ENCODE results near the gene HSD17B1. TPM values are rescaled to one million over a fixed set of nuclear protein-coding genes. Genes with fewer than 3 reads are reported as not detected.
"Not testable (repeated sequence)": the region's sequence is repeated elsewhere in the genome, so short reads cannot be mapped to it uniquely, and the experiment has no call there.

HSD17B1 gene, protein sequence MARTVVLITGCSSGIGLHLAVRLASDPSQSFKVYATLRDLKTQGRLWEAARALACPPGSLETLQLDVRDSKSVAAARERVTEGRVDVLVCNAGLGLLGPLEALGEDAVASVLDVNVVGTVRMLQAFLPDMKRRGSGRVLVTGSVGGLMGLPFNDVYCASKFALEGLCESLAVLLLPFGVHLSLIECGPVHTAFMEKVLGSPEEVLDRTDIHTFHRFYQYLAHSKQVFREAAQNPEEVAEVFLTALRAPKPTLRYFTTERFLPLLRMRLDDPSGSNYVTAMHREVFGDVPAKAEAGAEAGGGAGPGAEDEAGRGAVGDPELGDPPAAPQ
- polyA plus RNA-seq, result 1 to 10 TPM; 2.0 to 2.7 (median 2.3) TPM
- long read RNA-seq, donor 1, result 0 reads
- long read RNA-seq, donor 2, result 0 reads
- long read RNA-seq, donor 3, result 0 reads
- long read RNA-seq, donor 4, result 0 reads
- long read RNA-seq, donor 5, result 0 reads
- long read RNA-seq, donor 6, result 0 reads
- long read RNA-seq, donor 7, result 0 reads
- long read RNA-seq, donor 8, result 0 reads
- long read RNA-seq, donor 9, result 0 reads
- long read RNA-seq, donor 10, full-length matches to known transcripts, result 1 of 1 reads
- long read RNA-seq, donor 10, partial matches to known transcripts, result 0 of 1 reads
- long read RNA-seq, donor 10, other reads (novel, unspliced or antisense), result 0 of 1 reads

DNA sequence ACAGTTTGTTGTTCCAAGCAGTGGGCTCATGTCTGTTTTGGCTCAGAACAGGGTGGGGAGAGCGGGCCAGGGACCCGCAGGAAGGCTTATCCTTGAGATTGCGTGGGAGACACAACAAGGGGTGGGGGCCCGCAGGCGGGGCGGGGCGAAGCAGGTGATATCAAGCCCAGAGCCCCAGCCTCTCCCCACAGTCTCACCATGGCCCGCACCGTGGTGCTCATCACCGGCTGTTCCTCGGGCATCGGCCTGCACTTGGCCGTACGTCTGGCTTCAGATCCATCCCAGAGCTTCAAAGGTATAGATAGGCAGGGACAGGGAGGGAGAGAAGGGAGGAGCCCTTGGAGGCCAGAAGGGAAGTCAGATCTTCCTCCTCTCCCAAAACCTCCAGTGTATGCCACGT lies at the start of gene HSD17B1:
Gene HSD17B1, plus strand, starts transcription at position 188 of the 400 bp plus-strand sequence. Its CDS starts 11 bp downstream, at position 199.
- not testable (repeated sequence) for H3K9me3 ChIP-seq (ENCODE audit: control insufficient read depth in 2 of 2, insufficient read depth in 1 of 2, low read depth in 1 of 2, low read length in 1 of 2)
- WGBS, 3 donors, result 88 to 93% (median 91%) methylated on average over 13 to 15 of the region's 15 CpGs

DNA sequence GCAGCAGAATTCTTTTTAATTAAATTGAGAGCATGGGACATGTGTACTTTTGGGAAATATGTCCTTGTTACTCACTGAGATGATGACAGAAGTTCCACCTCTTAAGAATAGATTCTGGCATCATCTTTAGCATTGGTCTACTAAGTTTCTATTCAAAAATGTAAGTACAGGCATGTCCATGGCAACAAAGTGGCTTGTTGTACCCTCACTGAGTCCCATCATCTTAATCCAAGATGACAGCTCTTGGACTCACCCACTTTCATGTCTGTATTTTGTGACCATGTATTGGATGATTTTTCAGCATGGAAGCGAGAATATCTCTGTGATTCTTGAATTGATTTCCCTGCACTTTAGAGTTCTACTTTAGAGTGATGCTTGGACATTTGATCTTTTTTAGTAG lies 49.8 kb upstream of the HSD17B1 start:
- WGBS, 3 donors, result 88 to 97% (median 93%) methylated on average over 1 of the region's 1 CpG
- Histone ChIP-seq H3K27me3 (ENCODE audit: control insufficient read depth in 3 of 3, insufficient read depth in 3 of 3, low read length in 3 of 3) (no peaks in the 10 kb centered on the region), H3K4me3 (ENCODE audit: low read depth in 1 of 3, low read length in 3 of 3) (no peak overlapping the region), H3K27ac (ENCODE audit: low read depth in 1 of 3, low read length in 2 of 3) (no peak overlapping the region), H3K9me3 (ENCODE audit: control insufficient read depth in 2 of 2, insufficient read depth in 1 of 2, low read depth in 1 of 2, low read length in 1 of 2) (no peaks in the 10 kb centered on the region), H3K4me1 (ENCODE audit: control insufficient read depth in 3 of 3, insufficient read depth in 2 of 3, low read depth in 1 of 3, low read length in 2 of 3) (no peaks in the 10 kb centered on the region), H3K36me3 (ENCODE audit: control insufficient read depth in 3 of 3, insufficient read depth in 2 of 3, low read depth in 1 of 3, low read length in 3 of 3) (peaks cover 9 to 61% (median 16%) of the 10 kb centered on the region in 3 donors)
- FAIRE-seq, result no peak
- no peak for DNase-seq

More for the DNA sequence above, at the start of gene HSD17B1:
- Histone ChIP-seq H3K4me3 (ENCODE audit: low read depth in 1 of 3, low read length in 3 of 3) (peak within 1 kb of the TSS in 2 of 3 donors; percentile 88 to 94), H3K36me3 (ENCODE audit: control insufficient read depth in 3 of 3, insufficient read depth in 2 of 3, low read depth in 1 of 3, low read length in 3 of 3) (peaks cover 0 to 13% (median 0%) of the 10 kb centered on the region in 3 donors), H3K4me1 (ENCODE audit: control insufficient read depth in 3 of 3, insufficient read depth in 2 of 3, low read depth in 1 of 3, low read length in 2 of 3) (peaks cover 0 to 27% (median 14%) of the 10 kb centered on the region in 3 donors)
- not testable (repeated sequence) for H3K27me3 ChIP-seq (ENCODE audit: control insufficient read depth in 3 of 3, insufficient read depth in 3 of 3, low read length in 3 of 3); DNase-seq; FAIRE-seq; H3K27ac ChIP-seq (ENCODE audit: low read depth in 1 of 3, low read length in 2 of 3)

DNA sequence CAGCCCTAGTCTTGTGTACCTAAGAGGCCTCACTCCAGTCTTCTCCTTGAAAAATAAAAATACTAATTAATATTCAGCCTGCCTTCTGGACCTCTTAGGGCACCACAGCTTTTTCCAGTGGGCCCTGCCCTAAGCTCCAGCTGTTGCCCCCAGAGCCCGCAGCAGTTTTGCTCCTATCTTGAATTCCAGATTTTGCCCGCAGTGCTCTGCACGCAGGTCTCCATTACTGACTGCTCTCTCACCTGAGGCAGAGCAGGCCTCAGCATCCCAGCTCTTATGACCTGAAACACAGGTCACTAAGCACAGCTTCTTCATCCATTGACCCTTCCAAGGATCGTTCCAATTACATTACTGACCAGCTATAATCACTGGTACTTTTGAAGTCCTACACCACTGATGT lies 45.1 kb upstream of the HSD17B1 start:
- WGBS, 3 donors, result 95 to 97% (median 96%) methylated on average over 4 of the region's 4 CpGs
- DNase-seq (no peak), FAIRE-seq (no peak)
- H3K27me3 ChIP-seq (ENCODE audit: control insufficient read depth in 3 of 3, insufficient read depth in 3 of 3, low read length in 3 of 3), result no peaks in the 10 kb centered on the region
- H3K4me3 ChIP-seq (ENCODE audit: low read depth in 1 of 3, low read length in 3 of 3), result no peak overlapping the region
- H3K36me3 ChIP-seq (ENCODE audit: control insufficient read depth in 3 of 3, insufficient read depth in 2 of 3, low read depth in 1 of 3, low read length in 3 of 3), result peaks cover 4 to 77% (median 15%) of the 10 kb centered on the region in 3 donors
- H3K9me3 ChIP-seq (ENCODE audit: control insufficient read depth in 2 of 2, insufficient read depth in 1 of 2, low read depth in 1 of 2, low read length in 1 of 2), result no peaks in the 10 kb centered on the region
- peaks cover 0 to 12% (median 0%) of the 10 kb centered on the region in 3 donors for H3K4me1 ChIP-seq (ENCODE audit: control insufficient read depth in 3 of 3, insufficient read depth in 2 of 3, low read depth in 1 of 3, low read length in 2 of 3)
- no peak overlapping the region for H3K27ac ChIP-seq (ENCODE audit: low read depth in 1 of 3, low read length in 2 of 3)

DNA sequence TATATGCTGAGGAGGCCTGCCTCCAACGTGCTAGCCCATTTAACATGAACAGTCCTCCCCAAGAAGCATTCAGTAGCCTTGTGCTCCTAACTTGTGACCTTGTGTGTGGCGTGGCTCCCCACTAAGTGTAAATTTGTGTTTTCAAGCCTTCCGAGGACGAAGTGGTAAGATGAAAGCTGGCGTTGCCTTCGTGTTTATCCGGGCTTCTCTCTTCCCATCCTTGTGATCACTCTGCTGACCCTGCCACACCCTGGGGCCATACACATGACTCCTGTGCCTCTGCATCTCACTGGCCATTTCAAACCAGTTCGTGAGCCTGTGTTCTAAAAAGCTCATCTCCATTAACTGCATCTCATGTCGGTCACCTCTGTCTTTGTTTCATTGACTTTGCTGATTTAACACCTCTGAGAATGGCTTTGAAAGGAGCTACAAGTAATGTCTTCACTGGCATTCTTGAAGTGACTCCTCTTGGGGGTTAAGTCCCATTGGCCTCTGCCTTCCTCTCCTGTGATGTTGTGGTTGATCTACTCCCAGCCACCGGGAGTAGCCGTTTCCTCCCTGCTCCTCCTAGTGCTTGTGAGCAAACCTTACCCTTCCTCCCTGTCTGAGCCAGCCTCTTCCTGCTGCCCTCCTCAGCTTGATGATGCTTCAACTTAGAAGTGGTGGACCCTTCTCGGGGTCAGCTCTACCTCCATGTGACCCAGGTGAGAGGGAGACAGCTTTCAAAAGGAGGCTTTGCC lies 44.1 kb upstream of the HSD17B1 start:
- Histone ChIP-seq H3K4me3 (ENCODE audit: low read depth in 1 of 3, low read length in 3 of 3) (no peak overlapping the region), H3K4me1 (ENCODE audit: control insufficient read depth in 3 of 3, insufficient read depth in 2 of 3, low read depth in 1 of 3, low read length in 2 of 3) (peaks cover 0 to 20% (median 0%) of the 10 kb centered on the region in 3 donors), H3K27ac (ENCODE audit: low read depth in 1 of 3, low read length in 2 of 3) (no peak overlapping the region), H3K9me3 (ENCODE audit: control insufficient read depth in 2 of 2, insufficient read depth in 1 of 2, low read depth in 1 of 2, low read length in 1 of 2) (no peaks in the 10 kb centered on the region), H3K36me3 (ENCODE audit: control insufficient read depth in 3 of 3, insufficient read depth in 2 of 3, low read depth in 1 of 3, low read length in 3 of 3) (peaks cover 4 to 81% (median 15%) of the 10 kb centered on the region in 3 donors), H3K27me3 (ENCODE audit: control insufficient read depth in 3 of 3, insufficient read depth in 3 of 3, low read length in 3 of 3) (no peaks in the 10 kb centered on the region)
- 76 to 81% (median 81%) methylated on average over 12 of the region's 12 CpGs for WGBS, 3 donors
- FAIRE-seq, result no peak
- no peak for DNase-seq

DNA sequence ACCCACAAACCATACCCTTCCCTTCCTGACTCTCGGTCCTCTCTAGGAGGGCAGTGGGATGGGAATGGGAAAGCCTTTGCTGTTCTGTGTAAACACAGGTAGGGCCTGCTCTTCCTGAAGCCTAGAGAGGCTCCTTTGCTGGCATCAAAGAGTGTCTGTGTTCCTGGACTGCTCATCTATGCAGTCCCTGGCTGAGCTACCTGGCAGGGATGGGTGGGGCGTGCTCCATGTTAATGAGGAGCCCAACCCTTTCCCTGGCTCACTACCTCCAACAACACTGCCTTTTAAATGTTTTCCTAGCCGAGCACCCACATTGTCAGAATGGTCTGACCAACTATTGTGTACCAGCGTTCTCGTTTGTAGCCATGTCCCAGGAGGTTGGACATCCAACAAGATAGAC lies 43.3 kb upstream of the HSD17B1 start:
- DNase-seq, result no peak

DNA sequence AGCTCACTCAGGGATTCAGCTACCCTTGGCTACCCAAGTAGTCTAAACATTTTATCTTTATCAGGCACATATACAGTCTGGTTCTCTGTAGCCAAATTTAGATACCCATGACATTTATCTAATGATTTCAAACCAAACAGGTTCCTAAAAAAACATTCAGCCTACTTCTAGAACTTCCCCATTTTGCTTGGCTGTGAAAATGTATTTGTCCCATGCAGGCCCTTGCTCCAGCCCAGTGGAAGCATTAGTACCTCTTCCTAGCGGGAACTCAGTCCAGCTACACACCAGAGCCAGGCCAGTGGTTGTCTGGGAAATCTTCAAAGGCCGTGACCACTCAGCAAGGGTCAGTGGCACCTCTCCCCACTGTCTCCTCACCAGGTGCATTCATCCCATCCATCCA lies 42.9 kb upstream of the HSD17B1 start:
- H3K27ac ChIP-seq (ENCODE audit: low read depth in 1 of 3, low read length in 2 of 3), result no peak overlapping the region
- no peak overlapping the region for H3K4me3 ChIP-seq (ENCODE audit: low read depth in 1 of 3, low read length in 3 of 3)
- FAIRE-seq (no peak), DNase-seq (no peak)
- no peaks in the 10 kb centered on the region for H3K9me3 ChIP-seq (ENCODE audit: control insufficient read depth in 2 of 2, insufficient read depth in 1 of 2, low read depth in 1 of 2, low read length in 1 of 2)
- H3K4me1 ChIP-seq (ENCODE audit: control insufficient read depth in 3 of 3, insufficient read depth in 2 of 3, low read depth in 1 of 3, low read length in 2 of 3), result peaks cover 0 to 33% (median 0%) of the 10 kb centered on the region in 3 donors
- peaks cover 4 to 87% (median 10%) of the 10 kb centered on the region in 3 donors for H3K36me3 ChIP-seq (ENCODE audit: control insufficient read depth in 3 of 3, insufficient read depth in 2 of 3, low read depth in 1 of 3, low read length in 3 of 3)
- 86 to 94% (median 93%) methylated on average over 2 of the region's 2 CpGs for WGBS, 3 donors
- H3K27me3 ChIP-seq (ENCODE audit: control insufficient read depth in 3 of 3, insufficient read depth in 3 of 3, low read length in 3 of 3), result no peaks in the 10 kb centered on the region

More for the DNA sequence above, 43.3 kb upstream of the HSD17B1 start:
- Histone ChIP-seq H3K4me1 (ENCODE audit: control insufficient read depth in 3 of 3, insufficient read depth in 2 of 3, low read depth in 1 of 3, low read length in 2 of 3) (peaks cover 0 to 28% (median 0%) of the 10 kb centered on the region in 3 donors), H3K4me3 (ENCODE audit: low read depth in 1 of 3, low read length in 3 of 3) (no peak overlapping the region), H3K9me3 (ENCODE audit: control insufficient read depth in 2 of 2, insufficient read depth in 1 of 2, low read depth in 1 of 2, low read length in 1 of 2) (no peaks in the 10 kb centered on the region), H3K27ac (ENCODE audit: low read depth in 1 of 3, low read length in 2 of 3) (no peak overlapping the region), H3K36me3 (ENCODE audit: control insufficient read depth in 3 of 3, insufficient read depth in 2 of 3, low read depth in 1 of 3, low read length in 3 of 3) (peaks cover 4 to 87% (median 11%) of the 10 kb centered on the region in 3 donors), H3K27me3 (ENCODE audit: control insufficient read depth in 3 of 3, insufficient read depth in 3 of 3, low read length in 3 of 3) (no peaks in the 10 kb centered on the region)
- FAIRE-seq, result no peak
- 82 to 96% (median 87%) methylated on average over 5 of the region's 5 CpGs for WGBS, 3 donors

DNA sequence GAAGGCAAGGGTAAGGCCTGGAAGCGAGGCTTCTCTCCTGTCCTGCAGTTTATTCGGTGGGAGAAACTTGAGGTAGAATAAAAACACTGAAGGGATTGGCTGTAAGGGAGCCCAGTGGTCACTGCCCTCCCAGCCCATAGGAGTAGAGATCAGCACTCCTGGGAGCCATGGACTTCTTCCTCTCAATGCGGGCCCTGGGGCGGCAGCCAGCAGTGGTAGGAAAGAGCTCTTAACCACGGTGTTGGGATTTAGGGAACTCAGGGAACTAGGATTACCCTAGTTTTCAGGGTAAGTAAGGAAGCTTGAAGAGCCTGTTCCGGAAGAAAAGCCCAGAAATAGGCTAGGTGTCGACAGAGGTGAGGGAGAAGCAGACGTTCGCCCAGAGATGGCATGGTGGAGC lies 40.5 kb upstream of the HSD17B1 start:
- Histone ChIP-seq H3K9me3 (ENCODE audit: control insufficient read depth in 2 of 2, insufficient read depth in 1 of 2, low read depth in 1 of 2, low read length in 1 of 2) (no peaks in the 10 kb centered on the region), H3K27ac (ENCODE audit: low read depth in 1 of 3, low read length in 2 of 3) (peak overlapping the region in 2 of 3 donors; percentile 9 to 73), H3K36me3 (ENCODE audit: control insufficient read depth in 3 of 3, insufficient read depth in 2 of 3, low read depth in 1 of 3, low read length in 3 of 3) (peaks cover 4 to 95% (median 10%) of the 10 kb centered on the region in 3 donors), H3K4me3 (ENCODE audit: low read depth in 1 of 3, low read length in 3 of 3) (no peak overlapping the region), H3K4me1 (ENCODE audit: control insufficient read depth in 3 of 3, insufficient read depth in 2 of 3, low read depth in 1 of 3, low read length in 2 of 3) (peaks cover 0 to 40% (median under 1%) of the 10 kb centered on the region in 3 donors), H3K27me3 (ENCODE audit: control insufficient read depth in 3 of 3, insufficient read depth in 3 of 3, low read length in 3 of 3) (no peaks in the 10 kb centered on the region)
- WGBS, 3 donors, result 73 to 86% (median 83%) methylated on average over 9 of the region's 9 CpGs
- FAIRE-seq (no peak), DNase-seq (no peak)

DNA sequence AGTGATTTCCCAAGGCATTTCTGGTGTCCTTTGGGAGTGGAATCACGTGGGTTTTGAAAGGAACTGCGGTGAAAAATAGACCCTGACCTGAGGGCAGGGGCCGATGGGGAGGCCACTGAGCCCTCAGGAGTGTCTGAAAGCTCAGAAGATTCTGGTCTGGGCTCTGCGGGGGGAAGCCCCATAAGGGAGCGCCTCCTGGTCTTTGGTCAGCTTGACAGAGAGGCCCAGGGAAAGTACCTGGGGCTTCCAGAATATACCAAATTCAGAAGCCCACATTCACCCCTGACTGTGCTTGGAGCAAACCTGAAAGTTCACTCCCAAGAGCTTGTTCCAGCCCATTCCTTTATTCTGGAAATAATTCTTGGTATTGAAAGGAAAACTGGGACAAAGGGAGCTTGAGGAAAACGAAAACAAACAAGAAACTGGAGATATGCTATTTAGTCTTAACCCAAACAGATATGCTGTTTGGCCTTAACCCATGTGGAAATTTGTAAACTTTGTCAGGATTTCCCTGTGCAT lies 39.9 kb upstream of the HSD17B1 start:
- Histone ChIP-seq H3K4me1 (ENCODE audit: control insufficient read depth in 3 of 3, insufficient read depth in 2 of 3, low read depth in 1 of 3, low read length in 2 of 3) (peaks cover 0 to 45% (median 3%) of the 10 kb centered on the region in 3 donors), H3K27ac (ENCODE audit: low read depth in 1 of 3, low read length in 2 of 3) (peak overlapping the region in 2 of 3 donors; percentile 9 to 73), H3K36me3 (ENCODE audit: control insufficient read depth in 3 of 3, insufficient read depth in 2 of 3, low read depth in 1 of 3, low read length in 3 of 3) (peaks cover under 1 to 94% (median 8%) of the 10 kb centered on the region in 3 donors), H3K9me3 (ENCODE audit: control insufficient read depth in 2 of 2, insufficient read depth in 1 of 2, low read depth in 1 of 2, low read length in 1 of 2) (no peaks in the 10 kb centered on the region), H3K4me3 (ENCODE audit: low read depth in 1 of 3, low read length in 3 of 3) (no peak overlapping the region), H3K27me3 (ENCODE audit: control insufficient read depth in 3 of 3, insufficient read depth in 3 of 3, low read length in 3 of 3) (no peaks in the 10 kb centered on the region)
- no peak for FAIRE-seq
- WGBS, 3 donors, result 32 to 42% (median 37%) methylated on average over 6 of the region's 6 CpGs
- DNase-seq, result peak in 1 of 2 donors; percentile 87

Data from small intestine (tissue), 16 donors.